IMR-90 (cell line): ENCODE data around the gene PAPLN. TPM values are rescaled to one million over a fixed set of nuclear protein-coding genes. Genes with fewer than 3 reads are reported as not detected.
"Not testable (repeated sequence)": the region's sequence is repeated elsewhere in the genome, so short reads cannot be mapped to it uniquely, and the experiment has no call there.

Source experiments
- ATAC-seq: fragments of 200-7000 bp; cut with Tn5 transposase; 2 replicates; pipeline ENCODE4 v1.9.1; 2020; ENCODE audit warnings: low read depth, mild to moderate bottlenecking, moderate library complexity
- BruUV-seq: library from RNA; stranded (reverse); fragments of 400-500 nt; replicated peaks from 2 replicates; lab custom pipeline; 2021; lab: Mats Ljungman, UMichigan
- CTCF ChIA-PET: fragments of 300-600 bp; formaldehyde crosslinking; extraction: SDS; loops from one replicate; lab custom pipeline; 2021; ENCODE audit warnings: antibody characterized with exemption; lab: Yijun Ruan, JAX
- POLR2A ChIA-PET: fragments of 300-600 bp; sonication (Branson Sonifier 250); formaldehyde crosslinking; loops from one replicate; lab custom pipeline; 2022; ENCODE audit warnings: antibody characterized with exemption; ENCODE audit not compliant: unreplicated experiment; lab: Charles Lee
- DNase-seq: peaks from one replicate; pipeline ENCODE4 v3.0.0; 2013
- H2AFZ ChIP-seq: replicated peaks from 2 replicates; pipeline ENCODE3; 2013; ENCODE audit warnings: low read length, mild to moderate bottlenecking; ENCODE audit not compliant: poor library complexity
- H2AK5ac ChIP-seq: 2 replicates; pipeline ENCODE4 v1.6.1; 2013; ENCODE audit warnings: low read depth, low read length, inconsistent platforms
- H2AK9ac ChIP-seq: replicated peaks from 2 replicates; pipeline ENCODE3; 2013; ENCODE audit warnings: mild to moderate bottlenecking, low read depth, low read length, moderate library complexity; ENCODE audit not compliant: poor library complexity
- H2BK120ac ChIP-seq: 2 replicates; pipeline ENCODE4 v1.6.1; 2013; ENCODE audit warnings: low read depth, low read length, inconsistent platforms
- H2BK15ac ChIP-seq: 3 replicates; pipeline ENCODE4 v1.6.1; 2013; ENCODE audit warnings: low read depth, low read length, inconsistent platforms
- H2BK20ac ChIP-seq: 2 replicates; pipeline ENCODE4 v1.6.1; 2013; ENCODE audit warnings: low read depth, mild to moderate bottlenecking, inconsistent platforms, low read length, moderate library complexity
- H2BK5ac ChIP-seq: 2 replicates; pipeline ENCODE4 v1.6.1; 2013; ENCODE audit warnings: mild to moderate bottlenecking, low read depth, low read length, inconsistent platforms; ENCODE audit not compliant: poor library complexity, severe bottlenecking
- H3K14ac ChIP-seq: replicated peaks from 2 replicates; pipeline ENCODE4 v1.6.1; 2013; ENCODE audit warnings: low read depth, low read length, inconsistent platforms
- H3K18ac ChIP-seq: 2 replicates; pipeline ENCODE4 v1.6.1; 2013; ENCODE audit warnings: low read depth, low read length, control low read depth
- H3K23ac ChIP-seq: 2 replicates; pipeline ENCODE4 v1.6.1; 2013; ENCODE audit warnings: low read depth, low read length, inconsistent platforms
- H3K27ac ChIP-seq: 2 replicates; pipeline ENCODE4 v1.5.1; 2013; ENCODE audit warnings: mild to moderate bottlenecking, control low read depth, low read length; ENCODE audit not compliant: insufficient read depth
- H3K27me3 ChIP-seq: 2 replicates; pipeline ENCODE4 v1.6.1; 2013; ENCODE audit warnings: low read length; ENCODE audit not compliant: control insufficient read depth, insufficient read depth
- H3K36me3 ChIP-seq: 2 replicates; pipeline ENCODE4 v1.6.1; 2013; ENCODE audit warnings: low read length, mixed read lengths; ENCODE audit not compliant: control insufficient read depth, insufficient read depth
- H3K4ac ChIP-seq: 2 replicates; pipeline ENCODE4 v1.6.1; 2013; ENCODE audit warnings: low read depth, low read length, inconsistent platforms
- H3K4me1 ChIP-seq: 2 replicates; pipeline ENCODE4 v1.6.1; 2013; ENCODE audit warnings: low read length, mixed read lengths; ENCODE audit not compliant: control insufficient read depth, insufficient read depth
- H3K4me2 ChIP-seq: 2 replicates; pipeline ENCODE4 v1.6.1; 2013; ENCODE audit warnings: low read depth, mild to moderate bottlenecking, control low read depth, low read length, moderate library complexity
- H3K4me3 ChIP-seq: 2 replicates; pipeline ENCODE4 v1.5.1; 2013; ENCODE audit warnings: low read depth, mild to moderate bottlenecking, control low read depth, low read length, moderate library complexity; ENCODE audit not compliant: insufficient read depth
- H3K56ac ChIP-seq: 2 replicates; pipeline ENCODE4 v1.6.1; 2013; ENCODE audit warnings: low read length, inconsistent platforms; ENCODE audit not compliant: insufficient read depth; ENCODE audit errors: extremely low read depth
- H3K79me1 ChIP-seq, 2 experiments: 2 replicates each; pipeline ENCODE4 v1.6.1; 2013; ENCODE audit warnings: low read length in 2 of 2, inconsistent platforms in 1 of 2, low read depth in 1 of 2
- H3K9ac ChIP-seq: 2 replicates; pipeline ENCODE4 v1.6.1; 2013; ENCODE audit warnings: low read depth, low read length, control low read depth
- H3K9me1 ChIP-seq: 2 replicates; pipeline ENCODE4 v1.6.1; 2013; ENCODE audit warnings: low read length, inconsistent platforms; ENCODE audit not compliant: insufficient read depth
- H3K9me3 ChIP-seq: 2 replicates; pipeline ENCODE4 v1.6.1; 2013; ENCODE audit warnings: low read length; ENCODE audit not compliant: control insufficient read depth, insufficient read depth
- H4K20me1 ChIP-seq: 2 replicates; pipeline ENCODE4 v1.6.1; 2013; ENCODE audit warnings: low read length, inconsistent platforms; ENCODE audit not compliant: insufficient read depth
- H4K5ac ChIP-seq: 2 replicates; pipeline ENCODE4 v1.6.1; 2013; ENCODE audit warnings: mild to moderate bottlenecking, low read depth, low read length, control low read depth
- H4K8ac ChIP-seq, 2 experiments: 2 replicates each; pipeline ENCODE4 v1.6.1; 2013; ENCODE audit warnings: low read depth in 2 of 2, low read length in 2 of 2, control low read depth in 1 of 2, inconsistent platforms in 1 of 2
- H4K91ac ChIP-seq: 2 replicates; pipeline ENCODE4 v1.6.1; 2013; ENCODE audit warnings: low read depth, low read length, inconsistent platforms; ENCODE audit not compliant: insufficient read depth
- POLR2A ChIP-seq: IDR thresholded peaks from 2 replicates; pipeline ENCODE4 v1.6.1; 2012; ENCODE audit warnings: mild to moderate bottlenecking, low read depth, low read length
- RCOR1 ChIP-seq: IDR thresholded peaks from 2 replicates; pipeline ENCODE4 v1.6.1; 2012; ENCODE audit warnings: mild to moderate bottlenecking, low read length, improper control_type of control experiment; ENCODE audit not compliant: insufficient replicate concordance
- SMC3 ChIP-seq: fragments of 150-350 bp; IDR thresholded peaks from 2 replicates; pipeline ENCODE4 v1.6.1; 2016; ENCODE audit warnings: low read depth, mild to moderate bottlenecking, antibody characterized with exemption, low read length, moderate library complexity
- USF2 ChIP-seq: fragments of 150-350 bp; IDR thresholded peaks from 2 replicates; pipeline ENCODE4 v1.6.1; 2017; ENCODE audit warnings: mild to moderate bottlenecking, antibody characterized with exemption, low read length, low read depth
- WGBS, 2 experiments: methylation state at CpG; one replicate each; pipeline versions ENCODE4 v1.1.5 to v1.1.7; 2013; ENCODE audit warnings: missing lambda C conversion rate in 2 of 2; ENCODE audit not compliant: insufficient read length in 1 of 2; ENCODE audit errors: extremely low coverage in 2 of 2; 5-methylcytosine and 5-hydroxymethylcytosine counted together
- dilution Hi-C: fragments of 300-500 bp; cut with HindIII; formaldehyde crosslinking; loops from one replicate; pipeline ENCODE4 v1.14.3; 2018; ENCODE audit warnings: low sequenced_read_pairs; ENCODE audit not compliant: unreplicated experiment
- in situ Hi-C: fragments of 300-500 bp; cut with MboI; formaldehyde crosslinking; loops from 3 replicates; pipeline ENCODE4 v1.14.3; 2019; ENCODE audit warnings: low sequenced_read_pairs, inconsistent platforms, mixed read lengths
- intact Hi-C: fragments of 100-400 bp; cut with micrococcal nuclease; formaldehyde crosslinking; loops from 2 replicates; pipeline ENCODE4 v1.10.0; 2022
- polyA plus RNA-seq, 3 experiments: library from polyadenylated mRNA; depleted of rRNA; stranded (reverse); fragments of >200 nt; gene quantifications; 2 replicates each; pipeline ENCODE4 v1.2.3, GENCODE V29; 2012; ENCODE audit warnings: low replicate concordance in 1 of 3
- total RNA-seq: library from RNA; depleted of rRNA; stranded (reverse); fragments of >200 nt; gene quantifications from 2 replicates; pipeline ENCODE4 v1.2.3, GENCODE V29; 2012

The PAPLN gene
- total and polyA plus RNA-seq, 2 of the 4 experiments (the other 2 are of a cell fraction): 0.36 to 1.2 TPM

GRCh38 chr14:73307261-73307660 lies 70.0 kb downstream of the PAPLN start:
- ATAC-seq: no peak
- Histone ChIP-seq H3K56ac (no peak overlapping the region), H3K9me3 (no peaks in the 10 kb centered on the region), H3K18ac (no peak overlapping the region), H3K9me1 (peaks cover 5% of the 10 kb centered on the region), H3K4me2 (no peak overlapping the region), H3K9ac (no peak overlapping the region), H4K20me1 (peaks cover 9% of the 10 kb centered on the region; the same call in 1 of the 2 replicates), H2AK5ac (no peak overlapping the region), H3K23ac (no peak overlapping the region), H2AFZ (no peak overlapping the region), H3K4me1 (peaks cover 5% of the 10 kb centered on the region; the same call in 1 of the 2 replicates), H4K8ac (no peak overlapping the region), H2BK20ac (no peak overlapping the region), H2BK15ac (no peak overlapping the region), H3K4ac (no peak overlapping the region), H3K36me3 (no peaks in the 10 kb centered on the region), H2BK120ac (no peak overlapping the region), H2BK5ac (no peak overlapping the region), H4K5ac (no peak overlapping the region), H3K14ac (no peak overlapping the region), H2AK9ac (no peak overlapping the region), H3K27me3 (no peaks in the 10 kb centered on the region), H3K79me1 (peaks cover 25 to 48% of the 10 kb centered on the region in 2 experiments), H4K91ac (no peak overlapping the region), H3K27ac (no peak overlapping the region), H3K4me3 (no peak overlapping the region)
- no peak for TF ChIP-seq RCOR1
- no peak for TF ChIP-seq USF2
- TF ChIP-seq SMC3: no peak
- TF ChIP-seq POLR2A: no peak
- 100% methylated on average over 2 of the region's 3 CpGs; no CpG with 5 or more reads in 1 of the 2 experiments for WGBS, 2 experiments
- CTCF ChIA-PET: no interaction called here
- intact Hi-C loops (no loop called here), in situ Hi-C loops (no loop called here), dilution Hi-C loops (no loop called here)
- no TSS peak for BruUV-seq
- POLR2A ChIA-PET: no interaction called here
- no peak for DNase-seq

- H3K9ac ChIP-seq, POLR2A ChIA-PET, H3K18ac ChIP-seq, H4K8ac ChIP-seq, dilution Hi-C loops, H3K4me3 ChIP-seq, BruUV-seq, H3K4ac ChIP-seq, in situ Hi-C loops, H4K91ac ChIP-seq, H4K5ac ChIP-seq, H3K56ac ChIP-seq, CTCF ChIA-PET, H2BK5ac ChIP-seq, H2BK15ac ChIP-seq, H3K27me3 ChIP-seq, H3K27ac ChIP-seq, H4K20me1 ChIP-seq, ATAC-seq, H3K14ac ChIP-seq, H2BK120ac ChIP-seq, H3K9me3 ChIP-seq, DNase-seq, H3K23ac ChIP-seq, H2AK5ac ChIP-seq, H3K4me2 ChIP-seq, H3K4me1 ChIP-seq, H3K9me1 ChIP-seq, H2AK9ac ChIP-seq, intact Hi-C loops, H3K36me3 ChIP-seq, H2AFZ ChIP-seq, H2BK20ac ChIP-seq: not testable (repeated sequence)
- peaks cover 25 to 53% of the 10 kb centered on the region in 2 experiments for H3K79me1 ChIP-seq
- WGBS, 2 experiments: no CpG with 5 or more reads among the region's 1 CpG
Observed at GRCh38 chr14:73309207-73309606, 71.9 kb downstream of the PAPLN start.
